ENCODE data around the gene SRRD.
"Not testable (repeated sequence)": the region's sequence is repeated elsewhere in the genome, so short reads cannot be mapped to it uniquely, and the experiment has no call there.

DNA sequence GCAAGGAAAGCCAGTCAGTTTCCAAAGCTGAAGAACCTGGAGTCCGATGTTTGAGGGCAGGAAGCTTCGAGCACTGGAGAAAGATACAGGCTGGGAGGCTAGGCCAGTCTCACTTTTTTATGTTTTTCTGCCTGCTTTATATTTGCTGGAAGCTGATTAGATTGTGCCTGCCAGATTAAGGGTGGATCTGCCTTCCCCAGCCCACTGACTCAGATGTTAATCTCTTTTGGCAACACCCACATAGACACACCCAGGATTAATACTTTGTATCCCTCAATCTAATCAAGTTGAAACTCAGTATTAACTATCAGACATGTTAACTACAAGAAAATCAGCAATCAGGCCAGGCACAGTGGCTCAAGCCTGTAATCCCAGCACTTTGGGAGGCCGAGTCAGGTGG, 44.9 kb upstream of the SRRD start:
- TF ChIP-seq, protein P1, sequence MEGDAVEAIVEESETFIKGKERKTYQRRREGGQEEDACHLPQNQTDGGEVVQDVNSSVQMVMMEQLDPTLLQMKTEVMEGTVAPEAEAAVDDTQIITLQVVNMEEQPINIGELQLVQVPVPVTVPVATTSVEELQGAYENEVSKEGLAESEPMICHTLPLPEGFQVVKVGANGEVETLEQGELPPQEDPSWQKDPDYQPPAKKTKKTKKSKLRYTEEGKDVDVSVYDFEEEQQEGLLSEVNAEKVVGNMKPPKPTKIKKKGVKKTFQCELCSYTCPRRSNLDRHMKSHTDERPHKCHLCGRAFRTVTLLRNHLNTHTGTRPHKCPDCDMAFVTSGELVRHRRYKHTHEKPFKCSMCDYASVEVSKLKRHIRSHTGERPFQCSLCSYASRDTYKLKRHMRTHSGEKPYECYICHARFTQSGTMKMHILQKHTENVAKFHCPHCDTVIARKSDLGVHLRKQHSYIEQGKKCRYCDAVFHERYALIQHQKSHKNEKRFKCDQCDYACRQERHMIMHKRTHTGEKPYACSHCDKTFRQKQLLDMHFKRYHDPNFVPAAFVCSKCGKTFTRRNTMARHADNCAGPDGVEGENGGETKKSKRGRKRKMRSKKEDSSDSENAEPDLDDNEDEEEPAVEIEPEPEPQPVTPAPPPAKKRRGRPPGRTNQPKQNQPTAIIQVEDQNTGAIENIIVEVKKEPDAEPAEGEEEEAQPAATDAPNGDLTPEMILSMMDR (IDR thresholded peaks at IDR 0.05), result not testable (repeated sequence)
- TF ChIP-seq, protein P2, sequence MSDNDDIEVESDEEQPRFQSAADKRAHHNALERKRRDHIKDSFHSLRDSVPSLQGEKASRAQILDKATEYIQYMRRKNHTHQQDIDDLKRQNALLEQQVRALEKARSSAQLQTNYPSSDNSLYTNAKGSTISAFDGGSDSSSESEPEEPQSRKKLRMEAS (CRISPR knock-in tag; IDR thresholded peaks at IDR 0.05), result not testable (repeated sequence)
- TF ChIP-seq ZNF416 (CRISPR knock-in tag; IDR thresholded peaks at IDR 0.05); ZNF121 (CRISPR knock-in tag; IDR thresholded peaks at IDR 0.05); ESRRA (CRISPR knock-in tag; IDR thresholded peaks at IDR 0.05; ENCODE audit: borderline replicate concordance); ZNF232 (CRISPR knock-in tag; IDR thresholded peaks at IDR 0.05); CREB1 (CRISPR knock-in tag; IDR thresholded peaks at IDR 0.05): not testable (repeated sequence)
- TF ChIP-seq, protein P3, sequence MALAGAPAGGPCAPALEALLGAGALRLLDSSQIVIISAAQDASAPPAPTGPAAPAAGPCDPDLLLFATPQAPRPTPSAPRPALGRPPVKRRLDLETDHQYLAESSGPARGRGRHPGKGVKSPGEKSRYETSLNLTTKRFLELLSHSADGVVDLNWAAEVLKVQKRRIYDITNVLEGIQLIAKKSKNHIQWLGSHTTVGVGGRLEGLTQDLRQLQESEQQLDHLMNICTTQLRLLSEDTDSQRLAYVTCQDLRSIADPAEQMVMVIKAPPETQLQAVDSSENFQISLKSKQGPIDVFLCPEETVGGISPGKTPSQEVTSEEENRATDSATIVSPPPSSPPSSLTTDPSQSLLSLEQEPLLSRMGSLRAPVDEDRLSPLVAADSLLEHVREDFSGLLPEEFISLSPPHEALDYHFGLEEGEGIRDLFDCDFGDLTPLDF (CRISPR knock-in tag; IDR thresholded peaks at IDR 0.05), result not testable (repeated sequence)
